ENCODE measurements around the gene TMEM200C.

DNA sequence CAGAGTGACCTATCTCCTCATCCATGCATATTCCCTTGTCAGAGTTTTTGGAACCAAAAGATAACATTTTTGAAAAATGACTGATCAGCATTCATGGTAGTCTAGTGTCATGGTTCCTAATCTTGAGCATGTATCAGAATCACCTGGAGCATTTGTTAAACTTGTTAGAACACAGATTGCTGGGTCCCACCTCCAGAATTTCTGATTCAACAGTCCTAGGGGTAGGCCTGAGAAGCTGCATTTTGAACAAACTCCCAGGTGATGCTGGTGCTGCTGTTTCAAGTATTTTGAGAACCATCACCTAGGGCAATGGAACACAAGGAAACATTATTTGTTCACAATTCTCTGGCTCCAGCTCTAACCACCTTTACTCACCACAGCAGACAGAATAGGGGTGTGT is 21.0 kb downstream of the TMEM200C start:
- TF ChIP-seq POLR2A (IDR thresholded peaks at IDR 0.05; ENCODE audit: low read length): no peak
- no peak for TF ChIP-seq GATA1 (IDR thresholded peaks at IDR 0.05; ENCODE audit: low read depth, low read length)
